Myometrial cell (primary cell): ENCODE data around the gene RPL26. TPM values are rescaled to one million over a fixed set of nuclear protein-coding genes. Genes with fewer than 3 reads are reported as not detected.

ENCODE experiments used
- total RNA-seq: library from RNA; depleted of rRNA; stranded (reverse); fragments of >200 nt; gene quantifications from 2 replicates; pipeline ENCODE4 v1.2.3, GENCODE V29; 2015

Gene RPL26
- 2,942 and 3,085 TPM in 2 replicates for total RNA-seq

DNA sequence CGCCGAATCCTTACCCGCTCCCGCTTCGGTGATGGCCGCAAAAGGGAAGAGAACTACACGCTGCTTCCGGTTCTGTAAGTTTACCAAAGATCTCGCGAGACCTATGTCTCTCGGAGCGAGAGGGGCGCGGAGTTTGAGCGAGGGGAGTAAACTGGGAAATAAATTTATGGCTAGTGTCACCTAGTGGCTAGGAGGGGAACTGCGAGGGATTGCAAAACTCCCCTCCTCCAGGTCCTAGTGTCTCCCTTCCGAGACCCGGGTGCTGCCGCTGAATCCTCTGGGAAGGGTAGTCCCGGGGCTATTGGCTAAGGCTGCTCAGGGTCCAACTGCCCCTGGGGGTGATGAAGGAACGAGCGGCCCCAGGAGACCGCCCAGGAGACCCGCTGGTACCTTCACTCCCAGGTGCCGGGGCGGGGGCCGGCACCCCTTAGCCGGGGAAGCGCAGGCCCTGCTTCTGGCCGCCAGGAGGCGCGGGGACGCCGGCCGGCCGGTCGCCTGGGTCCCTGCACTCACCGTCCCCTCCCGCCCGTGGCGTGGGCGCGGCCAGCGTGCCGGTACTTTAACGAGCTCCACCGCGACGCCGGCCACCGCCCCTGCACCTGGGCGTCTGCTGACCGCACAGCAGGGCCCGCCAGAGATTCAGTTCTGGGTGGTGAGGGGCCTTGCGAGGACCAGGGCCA, at the start of gene RPL26:
RPL26 (minus strand) TSS at position 51 of the 680 bp plus-strand sequence. CDS start 883 bp downstream, outside the sequence.

GRCh38 chr17:8397636-8398035, 14.6 kb upstream of the RPL26 start, which contains the start of gene RNF222:
RNF222 (minus strand) TSS chr17:8397827; CDS start chr17:8393461, 4,366 bp downstream.

DNA sequence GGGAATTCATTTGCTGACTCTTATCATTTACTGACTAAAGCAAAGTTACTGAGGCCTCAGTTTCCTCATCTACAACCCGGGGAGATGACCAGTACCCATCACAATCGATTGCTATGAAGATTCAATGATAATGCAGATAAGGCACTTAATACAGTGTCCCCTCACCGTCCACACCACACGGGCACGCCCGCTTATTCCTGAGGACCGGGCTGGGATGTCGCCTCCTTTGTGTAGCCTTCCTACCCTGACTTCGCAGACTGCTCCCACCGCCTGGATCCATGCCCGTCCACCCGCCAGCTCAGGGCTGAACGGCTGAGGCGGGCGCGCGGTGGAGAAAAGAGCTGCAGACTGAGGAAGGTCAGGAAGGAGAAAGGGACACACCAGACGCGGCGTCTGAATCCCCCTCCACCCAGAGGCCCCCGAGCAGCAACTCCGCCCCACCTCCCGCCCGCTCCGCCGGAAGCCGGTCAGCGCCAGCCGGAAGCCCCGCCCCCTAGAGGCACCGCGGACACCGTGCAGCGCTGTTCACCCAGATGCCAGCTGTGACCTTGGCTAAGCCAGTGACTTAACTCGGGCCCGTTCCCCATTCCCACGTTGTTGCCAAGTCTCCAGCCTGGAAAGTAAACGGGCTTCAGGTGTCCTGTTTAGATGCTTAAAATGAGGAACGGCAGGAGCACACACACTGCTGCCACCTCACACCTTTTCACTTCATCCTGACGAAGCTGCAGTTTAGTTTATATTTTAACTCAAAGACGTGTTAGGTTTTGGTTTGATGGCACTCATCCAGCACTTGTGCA, 6.5 kb downstream of the RPL26 start, which contains the start of gene KRABD2:
KRABD2 (minus strand) TSS at position 434 of the 797 bp plus-strand sequence.

DNA sequence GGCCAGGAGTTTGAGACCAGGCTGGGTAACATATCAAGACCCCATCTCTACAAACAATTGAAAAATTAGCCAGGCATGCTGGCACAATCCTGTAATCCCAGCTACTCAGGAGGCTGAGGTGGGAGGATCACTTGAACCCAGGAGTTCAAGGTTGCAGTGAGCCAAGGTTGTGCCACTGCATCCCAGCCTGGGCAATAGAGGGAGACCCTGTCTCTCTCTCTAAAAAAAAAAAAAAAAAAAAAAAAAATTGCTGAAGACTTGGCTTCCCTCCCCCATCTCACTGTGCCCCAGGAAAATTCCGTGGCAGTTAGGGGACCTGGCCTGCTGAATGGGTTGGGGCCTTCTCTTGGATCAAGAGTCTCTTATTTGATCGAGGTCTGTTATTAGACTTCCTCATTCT, 43.5 kb downstream of the RPL26 start, which contains the start of gene ODF4:
ODF4 (plus strand) TSS at position 301 of the 400 bp plus-strand sequence. CDS start 212 bp downstream, outside the sequence.

Other genes starting within 250 kb of the RPL26 start
- gene PER1, start 230.8 kb downstream of the RPL26 start, total RNA-seq = 30.0 and 52.5 TPM in 2 replicates
- 4.0 and 6.2 TPM in 2 replicates for gene VAMP2, start 220.2 kb downstream of the RPL26 start, total RNA-seq
- gene TMEM107, start 206.8 kb downstream of the RPL26 start, total RNA-seq = 45.3 and 62.9 TPM in 2 replicates
- gene BORCS6, start 193.0 kb downstream of the RPL26 start, total RNA-seq = 12.1 and 16.7 TPM in 2 replicates
- 48.0 and 50.5 TPM in 2 replicates for gene AURKB, start 172.6 kb downstream of the RPL26 start, total RNA-seq
- gene CTC1, start 135.1 kb downstream of the RPL26 start, total RNA-seq = 2.3 and 4.0 TPM in 2 replicates
- gene PFAS, start 133.9 kb downstream of the RPL26 start, total RNA-seq = 45.9 and 77.3 TPM in 2 replicates
- gene RANGRF, start 94.5 kb downstream of the RPL26 start, total RNA-seq = 26.8 and 42.9 TPM in 2 replicates
- 3.0 and 13.5 TPM in 2 replicates for gene SLC25A35, start 87.8 kb downstream of the RPL26 start, total RNA-seq
- not detected in 2 replicates for gene ARHGEF15, start 73.0 kb downstream of the RPL26 start, total RNA-seq
- not detected in 2 replicates for gene ODF4, start 43.4 kb downstream of the RPL26 start, total RNA-seq
- gene RNF222, start 14.6 kb upstream of the RPL26 start, total RNA-seq = not detected in 2 replicates
- 58.8 and 61.7 TPM in 2 replicates for gene NDEL1, start 52.7 kb upstream of the RPL26 start, total RNA-seq
- 33.7 and 65.9 TPM in 2 replicates for gene MYH10, start 247.5 kb upstream of the RPL26 start, total RNA-seq